HG02970 (cell line): Measurements from ENCODE around the gene TREM2.
"Not testable (repeated sequence)": the region's sequence is repeated elsewhere in the genome, so short reads cannot be mapped to it uniquely, and the experiment has no call there.

ENCODE experiments used
- ATAC-seq: cut with Tn5 transposase; IDR thresholded peaks from one replicate; pipeline ENCODE4 v1.9.1; 2021; ENCODE audit warnings: mild to moderate bottlenecking, moderate library complexity, moderate number of reproducible peaks; ENCODE audit not compliant: unreplicated experiment, low FRiP score

TREM2 gene

DNA sequence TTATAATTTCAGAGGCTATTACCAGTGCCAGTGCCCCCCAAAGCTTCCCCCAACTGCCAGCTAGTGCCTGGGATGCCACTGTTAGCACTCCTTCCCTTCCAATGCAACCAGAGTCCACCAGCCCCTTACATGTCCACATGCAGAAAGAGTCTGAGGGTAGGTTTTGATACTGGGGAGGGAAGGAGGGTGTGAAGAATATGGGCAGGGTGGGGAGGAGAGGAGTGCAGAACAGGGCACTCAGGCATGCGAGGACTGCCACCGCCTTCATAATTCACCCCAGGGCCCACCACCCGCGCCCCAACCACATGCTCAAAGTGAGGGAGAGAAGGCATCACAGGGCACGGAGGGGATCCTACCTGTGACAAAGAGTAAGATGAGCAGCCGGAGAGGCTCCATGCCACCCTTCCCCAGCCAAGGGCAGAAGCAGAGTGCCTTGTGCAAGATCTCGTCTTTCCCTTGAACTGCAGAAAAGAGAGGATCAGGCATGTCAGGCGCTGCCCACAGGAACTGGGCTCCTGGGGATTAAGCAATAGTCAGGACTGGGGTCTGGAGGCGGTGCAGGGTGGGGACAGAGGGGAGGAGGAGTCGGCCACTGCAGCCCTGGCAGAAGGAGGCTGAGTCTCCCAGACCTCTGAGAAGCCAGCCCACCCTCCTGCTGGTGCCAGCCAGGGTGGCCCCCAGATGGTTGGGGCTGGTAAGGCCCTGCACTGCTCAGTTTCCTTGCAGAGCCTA is at the start of gene TREM2:
TSS of gene TREM2 (minus strand) at position 430 of the 732 bp plus-strand sequence. CDS start at position 396, 34 bp downstream.
- no peak for ATAC-seq

DNA sequence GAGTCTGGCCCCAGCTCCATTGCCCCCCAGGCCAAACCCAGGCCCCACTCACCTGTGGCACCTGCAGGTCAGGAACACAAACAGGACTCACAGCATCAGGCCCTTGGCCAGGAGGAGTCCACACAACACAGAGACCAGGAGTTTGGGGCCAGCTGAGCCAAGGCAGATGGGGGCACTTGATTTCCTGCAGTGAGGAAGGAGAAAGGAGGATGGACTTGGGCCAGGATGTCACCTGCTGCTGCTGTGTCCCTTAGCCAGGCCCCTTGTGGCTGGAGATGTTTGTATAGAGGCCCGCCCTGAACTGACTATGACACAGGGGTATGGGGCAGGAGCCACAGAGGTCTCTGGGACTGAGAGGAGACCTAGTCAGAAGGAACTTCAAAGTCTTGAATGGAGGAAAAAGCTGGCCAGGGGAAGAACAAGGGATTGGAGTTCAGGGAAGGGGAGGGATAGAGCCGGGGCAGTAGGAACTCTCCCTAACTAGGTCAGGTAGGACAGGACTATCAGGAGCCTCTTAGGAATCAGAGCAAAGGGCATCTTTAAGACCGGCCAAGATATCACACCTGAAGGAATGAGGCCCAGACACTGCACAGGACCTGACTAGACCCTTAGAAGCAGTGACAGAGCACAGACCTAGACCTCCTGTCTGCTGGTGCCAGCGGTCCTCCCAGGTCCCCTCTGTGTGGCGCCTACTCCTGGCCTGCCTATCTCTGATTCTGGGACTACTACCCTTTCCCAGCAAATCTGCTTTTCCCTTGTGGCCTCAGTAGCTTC is 46.8 kb upstream of the TREM2 start:
- ATAC-seq = no peak

DNA sequence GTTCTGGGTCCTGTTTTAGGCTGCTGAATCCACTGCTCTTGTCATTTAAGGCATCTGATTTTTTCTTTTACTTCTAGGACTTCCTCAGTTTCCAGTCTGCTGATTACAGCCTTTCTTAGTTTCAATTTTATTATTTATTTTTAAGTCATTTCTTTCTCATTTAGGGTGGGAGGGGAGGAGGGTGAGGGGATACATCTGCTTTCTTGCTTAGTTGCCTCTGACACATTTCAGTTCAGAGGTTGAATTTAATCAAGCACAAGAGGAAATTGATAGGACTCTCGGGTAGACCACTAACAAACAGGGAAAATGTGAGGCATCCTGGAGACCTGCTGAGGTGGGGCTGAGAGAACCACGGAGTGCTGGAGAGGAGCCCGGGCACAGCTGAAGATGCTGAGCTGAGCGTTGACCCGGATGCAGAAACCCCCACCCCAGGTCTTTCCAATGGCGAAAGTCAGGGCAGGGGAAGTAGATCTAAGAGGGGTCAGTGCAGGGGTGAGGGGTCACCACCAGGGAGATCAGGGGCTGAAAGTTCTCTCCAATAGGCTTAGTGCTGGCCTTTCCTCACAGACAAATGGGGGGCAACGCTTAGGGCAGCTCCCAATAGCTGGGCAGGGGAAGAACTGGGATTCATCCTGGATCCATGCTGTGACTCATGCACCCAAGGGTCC is 45.7 kb upstream of the TREM2 start:
- ATAC-seq = no peak

DNA sequence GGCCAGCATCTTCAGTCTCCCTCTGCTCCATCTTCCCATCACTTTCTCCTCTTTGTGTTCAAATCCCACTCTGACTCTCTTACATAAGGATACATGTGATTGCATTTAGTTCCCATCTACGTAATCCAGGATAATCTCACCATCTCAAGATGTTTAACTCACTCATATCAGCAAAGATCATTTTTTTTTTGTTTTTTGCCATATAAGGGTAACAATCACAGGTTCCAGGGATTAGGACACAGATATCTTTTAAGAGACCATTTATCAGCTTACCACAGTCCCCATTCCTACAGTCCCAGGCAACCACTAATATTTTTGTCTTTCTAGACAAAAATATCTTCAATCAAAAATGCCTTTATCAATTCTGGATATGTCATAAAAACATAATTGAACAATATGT is 41.2 kb upstream of the TREM2 start:
- ATAC-seq = no peak

DNA sequence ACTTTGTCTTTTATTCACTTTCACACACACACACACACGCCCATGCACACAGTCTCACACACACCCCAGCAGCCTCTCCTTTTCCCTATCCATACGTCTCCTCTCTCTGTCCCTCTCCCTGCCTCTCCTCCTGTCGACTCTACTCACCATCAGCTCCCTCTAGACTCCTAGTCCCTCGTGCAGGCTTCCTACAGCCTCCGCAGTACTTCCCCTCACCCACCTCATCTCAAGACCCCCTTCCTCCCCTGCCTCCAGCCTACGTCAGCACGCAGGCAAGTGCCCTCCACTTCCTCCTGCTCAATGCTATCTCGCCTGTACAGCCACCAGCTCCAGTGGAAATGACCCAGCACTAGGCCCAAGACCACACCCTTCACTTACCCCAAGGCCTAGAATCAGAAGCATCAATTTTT is 38.9 kb upstream of the TREM2 start:
- no peak for ATAC-seq

DNA sequence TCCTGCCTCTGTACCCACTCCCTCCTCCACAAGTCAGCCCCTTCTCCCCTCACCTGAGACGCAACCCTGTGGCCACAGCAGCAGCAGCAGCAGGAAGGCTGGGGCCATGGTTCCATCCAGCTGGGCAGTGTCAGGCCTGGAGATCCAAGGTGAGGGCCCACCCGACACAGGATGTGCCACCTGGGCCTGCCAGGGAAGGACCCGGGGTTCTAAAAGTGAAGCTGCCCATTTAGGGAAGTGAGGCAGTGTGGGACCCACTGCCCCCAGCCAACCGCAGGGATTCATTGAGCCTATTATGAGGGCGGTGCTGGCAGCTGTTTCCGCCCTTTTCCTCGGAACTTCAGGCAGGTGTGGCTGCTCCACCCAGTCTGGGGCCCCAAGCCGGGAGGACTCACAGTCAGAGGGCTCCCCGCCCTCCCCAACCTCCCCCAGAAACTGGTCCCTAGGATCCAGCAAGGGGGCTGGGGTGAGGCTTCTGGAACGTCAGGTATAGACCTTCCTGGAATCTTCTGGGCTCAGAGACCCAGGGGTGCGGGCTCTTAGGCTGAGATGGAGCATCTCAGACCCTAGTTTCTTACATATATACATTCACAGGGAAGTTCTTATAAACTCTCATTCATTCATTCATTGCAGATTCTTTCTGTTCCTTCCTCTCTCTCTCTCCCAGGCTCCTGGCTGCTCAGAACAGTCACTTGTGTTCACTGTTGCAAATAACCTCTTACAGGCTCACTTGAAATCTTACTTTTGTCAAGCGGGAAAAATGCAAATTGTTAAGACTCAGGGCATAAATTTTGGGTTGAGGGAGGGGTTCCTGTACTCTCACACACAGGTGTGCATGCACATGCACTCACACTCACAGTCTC is 38.2 kb upstream of the TREM2 start, which contains the start of gene TREML2:
TSS of gene TREML2 (minus strand) at position 249 of the 863 bp plus-strand sequence. CDS start at position 108, 141 bp downstream.
- no peak for ATAC-seq

DNA sequence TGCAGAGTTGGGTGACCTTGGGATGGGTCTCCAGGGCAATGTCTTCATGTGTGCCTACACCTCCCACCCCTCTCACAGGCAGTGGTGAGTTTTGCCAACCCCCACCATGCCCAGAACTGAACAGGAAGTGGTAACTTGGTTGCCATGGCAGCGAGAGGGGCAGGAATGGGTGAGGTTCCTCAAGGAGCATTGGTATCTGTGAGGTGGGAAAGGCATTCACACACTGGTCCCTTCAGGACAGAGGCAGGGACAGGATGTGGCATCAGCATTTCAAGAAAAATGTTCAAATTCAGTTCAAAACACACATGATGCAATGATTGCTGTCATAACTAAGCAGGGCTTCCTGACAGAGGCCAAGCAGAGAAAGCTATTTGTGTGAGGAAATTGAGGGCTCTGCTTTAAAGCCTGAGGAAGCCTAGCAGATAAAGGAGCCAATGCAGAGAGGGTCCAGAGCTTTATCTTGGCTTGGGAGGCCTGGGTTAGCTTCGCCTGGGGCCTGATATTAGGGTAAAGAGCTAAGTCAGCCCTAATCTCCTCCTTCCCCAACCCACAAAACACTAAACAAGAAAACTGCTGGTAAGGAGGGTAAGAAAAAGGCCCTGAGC is 37.5 kb upstream of the TREM2 start:
- no peak for ATAC-seq

DNA sequence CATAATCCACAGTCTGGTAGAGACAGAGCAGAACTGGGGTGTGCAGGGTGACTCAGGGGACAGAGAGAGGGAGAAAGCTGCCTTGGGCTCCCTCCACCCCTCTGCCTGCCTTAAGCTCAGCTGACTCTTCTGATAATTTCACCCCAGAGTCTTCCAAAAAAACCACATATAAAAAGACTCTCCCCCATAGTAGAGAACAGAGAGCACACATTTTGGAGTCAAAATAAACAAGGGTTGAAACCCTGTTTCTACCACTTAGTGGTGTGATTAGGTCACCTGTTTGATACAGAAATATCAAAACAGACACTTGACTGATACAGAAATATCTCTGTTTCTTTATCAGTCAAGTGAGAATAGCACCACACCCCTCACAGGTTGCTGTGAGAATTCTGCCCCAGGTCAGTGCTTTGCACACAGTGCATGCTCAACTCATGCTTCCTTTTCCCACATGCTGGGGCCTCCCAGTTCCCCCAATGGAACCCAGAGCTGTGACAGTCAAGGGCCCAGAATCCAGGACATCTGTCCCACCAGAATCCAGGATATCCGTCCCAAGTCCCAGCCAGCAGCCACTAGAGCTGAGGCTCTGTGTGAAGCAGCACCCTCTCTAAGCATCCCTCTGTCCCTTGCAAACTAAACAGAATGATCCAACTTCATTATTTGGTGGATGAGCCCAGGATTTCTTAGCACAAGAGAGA is 36.8 kb upstream of the TREM2 start:
- no peak for ATAC-seq

DNA sequence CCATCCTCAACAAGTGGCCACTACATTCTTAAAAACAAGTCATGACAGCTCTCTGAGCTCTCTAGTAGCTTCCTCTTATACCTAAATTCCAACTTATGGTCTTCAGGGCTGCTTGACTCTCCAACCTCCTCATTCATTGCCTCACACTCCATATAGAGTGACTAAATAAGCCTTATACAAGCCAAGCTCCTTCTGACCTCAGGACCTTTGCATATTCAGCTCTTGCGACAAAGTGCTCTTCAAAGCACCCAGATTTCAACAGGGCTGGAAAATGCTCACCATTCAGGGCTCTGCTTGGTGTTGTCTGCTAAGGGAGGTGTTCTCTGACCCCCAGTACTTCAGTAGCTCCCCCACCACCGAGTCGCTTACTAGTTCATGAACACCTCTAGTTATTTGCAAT is 34.3 kb upstream of the TREM2 start:
- no peak for ATAC-seq

DNA sequence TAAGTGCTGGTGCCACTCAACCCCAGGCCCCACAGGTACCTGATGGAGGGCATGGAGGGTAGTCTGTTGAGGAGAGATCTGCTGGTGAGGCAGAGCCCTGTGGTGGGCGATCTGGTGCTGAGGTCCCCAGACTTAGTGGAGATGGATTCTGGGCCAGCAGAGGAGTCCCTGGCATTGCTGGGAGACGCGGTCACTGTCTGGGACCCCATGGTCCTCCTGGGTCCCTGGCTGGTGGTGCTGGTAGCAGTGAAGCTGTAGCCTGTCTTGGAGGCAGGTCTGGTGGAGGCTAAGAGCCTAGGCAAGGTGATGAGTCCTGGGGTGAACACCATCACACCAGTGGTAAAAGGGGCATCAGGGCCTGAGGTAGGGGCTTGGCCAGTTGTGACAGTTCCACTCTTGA is 31.5 kb upstream of the TREM2 start:
- no peak for ATAC-seq

DNA sequence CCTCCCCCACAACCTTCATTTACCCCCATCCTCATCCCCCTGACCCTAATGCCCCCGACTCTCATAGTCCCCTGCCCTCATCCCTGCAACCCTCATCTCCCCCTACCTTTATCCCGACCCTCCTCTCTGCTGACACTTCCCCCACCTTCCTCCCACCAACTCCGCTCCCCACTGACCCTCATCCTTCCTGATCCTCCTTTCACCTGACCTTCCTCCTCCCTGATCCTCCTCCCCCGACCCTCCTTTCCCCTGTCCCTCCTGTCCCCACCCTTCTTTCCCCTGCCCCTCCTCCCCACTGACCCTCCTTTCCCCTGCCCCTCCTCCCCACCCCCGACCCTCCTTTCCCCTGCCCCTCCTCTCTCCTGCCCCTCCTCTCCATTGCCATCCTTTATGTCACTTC is 31.0 kb upstream of the TREM2 start:
- ATAC-seq = no peak

DNA sequence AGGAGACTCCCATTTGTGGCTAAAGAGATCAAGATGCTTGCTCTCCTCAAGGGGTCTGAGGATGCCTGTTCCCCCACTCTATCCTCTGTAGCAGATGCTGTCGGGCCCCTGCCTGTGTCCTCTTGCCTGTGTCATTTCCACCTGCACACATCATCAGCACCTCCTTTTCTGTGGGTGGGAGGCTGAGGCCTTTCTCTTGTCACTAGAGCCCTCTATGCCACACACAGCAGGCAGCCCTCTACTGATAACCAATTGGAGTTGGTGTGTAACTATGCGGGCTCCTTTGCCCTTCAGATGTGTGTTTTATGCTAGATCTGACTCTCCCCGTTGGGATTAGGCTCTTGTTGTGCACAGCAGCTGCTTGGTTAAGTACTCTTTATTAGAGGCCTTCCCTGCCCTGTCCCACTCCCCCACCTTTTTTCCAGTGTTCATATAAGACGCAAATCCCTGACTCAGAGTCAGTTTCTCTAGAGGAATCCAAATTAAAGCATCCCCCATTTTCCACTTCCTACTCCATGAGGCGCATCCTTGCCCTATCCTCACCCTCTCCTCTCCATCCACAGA is 30.3 kb upstream of the TREM2 start:
- no peak for ATAC-seq

DNA sequence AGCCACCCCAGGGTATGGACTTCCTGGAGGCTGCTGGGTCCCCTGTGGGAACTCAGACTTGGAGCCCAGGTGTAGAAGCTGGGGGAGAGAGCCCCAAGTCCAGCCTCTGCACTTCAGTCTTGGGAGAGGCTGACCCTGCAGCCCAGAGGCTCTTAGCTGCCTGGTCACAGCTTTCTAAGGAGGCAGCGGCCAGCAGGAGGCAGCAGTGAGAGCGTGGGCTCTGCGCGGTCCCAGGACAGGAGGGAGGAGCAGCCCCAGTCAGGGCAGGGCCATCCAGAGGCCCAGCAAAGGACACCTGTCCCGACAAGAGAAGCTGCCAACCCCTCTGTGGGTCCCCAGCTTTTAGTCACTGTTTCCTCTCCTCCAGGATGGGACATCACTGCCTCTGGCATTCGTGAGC is 28.7 kb upstream of the TREM2 start:
- no peak for ATAC-seq

DNA sequence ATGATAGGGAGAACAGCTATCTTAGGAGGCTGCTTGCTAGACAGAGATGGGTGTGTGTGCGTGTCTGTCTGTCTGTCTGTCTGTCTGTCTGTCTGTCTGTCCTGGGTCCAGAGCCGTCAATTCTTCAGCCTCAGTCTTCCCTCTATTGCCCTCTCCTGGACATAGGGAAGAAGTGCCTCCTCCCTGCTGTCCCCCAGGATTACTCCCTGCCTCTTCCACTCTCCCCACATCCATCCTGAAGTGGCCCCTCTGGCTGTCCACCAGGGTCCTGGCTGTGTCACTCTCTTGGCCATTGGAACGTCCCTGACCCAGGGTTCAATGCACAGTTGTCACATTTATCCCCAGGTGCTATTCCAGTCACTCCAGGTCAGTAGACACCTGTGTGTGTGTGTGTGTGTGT is 27.9 kb upstream of the TREM2 start:
- ATAC-seq = no peak

DNA sequence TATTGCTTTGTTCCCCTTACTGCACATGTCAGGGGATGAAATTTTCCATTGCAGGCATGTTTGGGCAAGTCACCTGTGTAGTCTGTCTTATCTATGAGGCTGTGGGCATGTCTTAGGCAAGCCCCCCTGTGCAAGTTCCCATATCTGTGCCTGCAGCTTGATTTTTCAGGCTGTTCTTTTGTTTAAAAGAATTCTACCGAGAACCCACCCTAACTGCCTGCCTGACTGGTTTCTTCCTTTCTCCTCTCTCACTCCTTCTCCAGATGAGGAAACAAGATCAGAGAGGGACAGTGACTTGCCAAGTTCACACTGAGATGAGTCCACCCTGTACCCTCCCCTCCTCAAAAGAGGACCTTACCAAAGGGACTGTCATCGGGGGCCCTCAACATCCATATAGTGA is 27.1 kb upstream of the TREM2 start:
- ATAC-seq = no peak

DNA sequence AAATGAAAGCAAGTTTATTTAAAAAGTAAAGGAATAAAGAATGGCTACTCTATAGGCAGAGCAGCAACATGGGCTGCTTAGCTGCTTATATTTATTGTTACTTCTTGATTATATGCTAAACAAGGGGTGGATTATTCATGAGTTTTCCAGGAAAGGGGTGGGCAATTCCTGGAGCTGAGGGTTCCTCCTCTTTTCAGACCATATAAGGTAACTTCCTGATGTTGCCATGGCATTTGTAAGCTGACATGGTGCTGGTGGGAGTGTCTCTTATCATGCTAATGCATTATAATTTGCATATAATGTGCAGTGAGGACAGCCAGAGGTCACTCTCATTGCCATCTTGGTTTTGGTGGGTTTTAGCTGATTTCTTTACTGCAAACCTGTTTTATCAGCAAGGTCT is 26.1 kb upstream of the TREM2 start:
- not testable (repeated sequence) for ATAC-seq

DNA sequence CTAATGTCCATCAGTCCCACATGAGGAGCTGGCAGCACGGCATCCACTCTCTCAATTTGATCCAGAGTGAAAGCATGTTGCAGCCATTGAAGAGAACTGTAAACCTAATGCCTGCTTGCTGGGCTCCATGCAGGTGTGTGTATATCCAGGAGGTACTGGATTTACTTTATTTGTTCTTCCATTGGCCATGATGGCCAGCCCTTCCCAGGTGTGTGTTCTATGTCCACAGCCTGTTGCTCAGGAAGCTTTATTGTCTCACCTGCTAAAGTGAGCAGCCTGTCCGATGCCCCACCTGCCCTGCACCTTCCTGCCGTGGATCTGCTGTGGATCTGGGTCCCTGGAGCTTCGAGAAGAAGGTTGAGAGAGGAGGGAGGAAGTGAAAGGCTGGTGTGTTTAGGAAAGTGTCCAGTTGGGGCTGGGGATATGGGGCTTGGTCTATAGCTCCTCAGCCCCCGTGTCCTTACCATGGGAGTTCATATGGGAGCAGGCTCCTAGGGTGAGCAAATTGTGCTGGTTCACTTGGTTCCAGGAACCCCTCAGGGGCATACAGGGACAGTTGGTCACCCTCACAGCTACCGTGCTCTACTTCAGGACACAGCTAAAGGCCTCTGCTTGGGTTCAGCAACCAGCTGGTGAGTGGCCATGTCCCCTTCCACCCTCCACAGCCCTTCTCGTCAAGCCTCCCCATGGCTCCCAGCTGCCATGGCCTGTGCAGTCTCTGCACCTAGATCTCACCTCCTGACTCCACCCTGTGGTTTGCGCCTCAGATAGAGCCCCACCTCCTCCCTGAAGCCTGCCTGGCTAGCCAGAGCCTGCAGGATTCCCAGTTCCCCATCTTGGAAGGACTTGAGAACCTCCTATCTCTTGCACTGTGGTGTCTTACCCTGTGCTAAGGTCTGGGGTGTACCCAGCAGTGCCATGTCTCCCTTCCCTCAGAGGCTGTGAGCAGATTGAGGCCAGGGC is 25.3 kb upstream of the TREM2 start:
- ATAC-seq = no peak

DNA sequence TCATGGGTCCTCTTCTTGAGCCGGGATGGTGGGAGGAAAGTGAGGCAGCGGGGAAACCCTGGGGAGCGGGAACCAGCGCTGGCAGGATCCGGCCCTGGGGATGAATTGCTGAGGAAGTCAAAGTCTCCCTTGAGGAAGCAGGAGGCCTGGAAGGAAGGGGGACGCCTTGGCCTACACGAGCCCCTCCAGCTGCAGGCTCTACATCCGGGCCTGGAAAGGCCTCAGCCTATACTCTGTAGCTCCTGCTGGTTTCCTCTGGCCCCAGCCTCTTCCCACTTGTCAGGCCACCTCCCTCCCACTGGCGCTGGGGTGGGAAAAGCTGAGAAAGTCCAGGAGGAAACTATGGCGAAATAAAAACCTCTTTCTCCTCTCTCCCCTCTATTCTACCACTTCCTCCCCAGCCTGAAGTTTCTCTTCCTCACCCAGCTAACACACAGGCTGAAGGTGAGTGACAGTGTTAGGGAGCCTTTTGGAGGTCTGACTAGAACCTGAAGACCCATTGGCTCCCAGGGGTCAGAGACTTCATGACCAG is 23.2 kb upstream of the TREM2 start:
- no peak for ATAC-seq
